Pons (tissue), 1 donor: ENCODE results near the gene TBATA.

Experiments
- DNase-seq: peaks from one replicate; pipeline ENCODE4 v3.0.0-alpha.2; 2016; ENCODE audit warnings: low spot score

Gene TBATA

GRCh38 chr10:70785190-70785589 lies at the start of gene TBATA:
TBATA (minus strand) TSS chr10:70785377; CDS start chr10:70783379, 1,998 bp downstream.
- DNase-seq = no peak

- no peak for DNase-seq
Observed at GRCh38 chr10:70834441-70835151, 49.4 kb upstream of the TBATA start.

GRCh38 chr10:70834021-70834420 lies 48.8 kb upstream of the TBATA start:
- DNase-seq = no peak

GRCh38 chr10:70833601-70834000 lies 48.4 kb upstream of the TBATA start:
- no peak for DNase-seq

GRCh38 chr10:70832852-70833528 lies 47.8 kb upstream of the TBATA start:
- DNase-seq = peak; percentile 39

GRCh38 chr10:70832221-70832620 lies 47.0 kb upstream of the TBATA start:
- no peak for DNase-seq

GRCh38 chr10:70830164-70830563 lies 45.0 kb upstream of the TBATA start:
- no peak for DNase-seq

GRCh38 chr10:70829543-70829942 lies 44.4 kb upstream of the TBATA start:
- DNase-seq = no peak

- DNase-seq = no peak
Observed at GRCh38 chr10:70828923-70829322, 43.7 kb upstream of the TBATA start.

- no peak for DNase-seq
Observed at GRCh38 chr10:70827086-70827757, 42.0 kb upstream of the TBATA start.

GRCh38 chr10:70822076-70822820 lies 37.1 kb upstream of the TBATA start:
- no peak for DNase-seq

GRCh38 chr10:70820976-70821750 lies 36.0 kb upstream of the TBATA start:
- no peak for DNase-seq

GRCh38 chr10:70816220-70816894 lies 31.2 kb upstream of the TBATA start:
- peak; percentile 38 for DNase-seq

- DNase-seq = peak; percentile 72
Observed at GRCh38 chr10:70815504-70816219, 30.5 kb upstream of the TBATA start, which contains the start of gene SGPL1. SGPL1 (plus strand) TSS chr10:70815948; CDS start chr10:70816854, 906 bp downstream.

- DNase-seq = no peak
Observed at GRCh38 chr10:70814126-70814525, 28.9 kb upstream of the TBATA start.

- no peak for DNase-seq
Observed at GRCh38 chr10:70812814-70813213, 27.6 kb upstream of the TBATA start.

- no peak for DNase-seq
Observed at GRCh38 chr10:70811881-70812280, 26.7 kb upstream of the TBATA start.

- no peak for DNase-seq
Observed at GRCh38 chr10:70810967-70811366, 25.8 kb upstream of the TBATA start.

GRCh38 chr10:70809726-70810125 lies 24.5 kb upstream of the TBATA start:
- DNase-seq = no peak

- no peak for DNase-seq
Observed at GRCh38 chr10:70809011-70809611, 23.9 kb upstream of the TBATA start.
